ENCODE data around the gene ACTMAP. TPM values are rescaled to one million over a fixed set of nuclear protein-coding genes. Genes with fewer than 3 reads are reported as not detected.

Gene ACTMAP
- total and polyA plus RNA-seq, 4 donors, result 5.3 to 27.7 (median 15.3) TPM

- H3K27ac ChIP-seq (ENCODE audit: low read depth in 1 of 2, low read length in 1 of 2), result peak overlapping the region in 1 of 2 donors; percentile 80
- H3K36me3 ChIP-seq (ENCODE audit: control insufficient read depth in 4 of 4, insufficient read depth in 4 of 4, low read length in 4 of 4), result peaks cover 0 to 19% (median 13%) of the 10 kb centered on the region in 4 donors
- no peak overlapping the region for H3K4me3 ChIP-seq
- H3K4me1 ChIP-seq (ENCODE audit: control insufficient read depth in 5 of 5, insufficient read depth in 5 of 5, low read length in 5 of 5), result peaks cover 0 to 5% (median 0%) of the 10 kb centered on the region in 5 donors
- H3K9me3 ChIP-seq (ENCODE audit: control insufficient read depth in 4 of 4, insufficient read depth in 3 of 4, low read length in 3 of 4), result no peaks in the 10 kb centered on the region
- H3K27me3 ChIP-seq (ENCODE audit: control insufficient read depth in 3 of 3, insufficient read depth in 3 of 3, low read length in 2 of 3), result no peaks in the 10 kb centered on the region
- DNase-seq (no peak), ATAC-seq (ENCODE audit: insufficient read depth, low FRiP score) (no peak)
- TF ChIP-seq CTCF (IDR thresholded peaks at IDR 0.05; ENCODE audit: control extremely low read depth, extremely low read depth), result no peak
- 93 to 94% methylated on average over 10 of the region's 10 CpGs for WGBS, 2 donors
- H3K9ac ChIP-seq (ENCODE audit: insufficient read depth in 1 of 2, low read length in 2 of 2), result no peak overlapping the region
These were observed 6.4 kb downstream of the ACTMAP start for GRCh38 chr19:40743926-40744325.

- no peak for TF ChIP-seq CTCF (IDR thresholded peaks at IDR 0.05; ENCODE audit: control extremely low read depth, extremely low read depth)
- Histone ChIP-seq H3K4me1 (ENCODE audit: control insufficient read depth in 5 of 5, insufficient read depth in 5 of 5, low read length in 5 of 5) (peaks cover 0 to 5% (median 0%) of the 10 kb centered on the region in 5 donors), H3K36me3 (ENCODE audit: control insufficient read depth in 4 of 4, insufficient read depth in 4 of 4, low read length in 4 of 4) (peaks cover 0 to 24% (median 13%) of the 10 kb centered on the region in 4 donors), H3K9me3 (ENCODE audit: control insufficient read depth in 4 of 4, insufficient read depth in 3 of 4, low read length in 3 of 4) (no peaks in the 10 kb centered on the region), H3K27me3 (ENCODE audit: control insufficient read depth in 3 of 3, insufficient read depth in 3 of 3, low read length in 2 of 3) (no peaks in the 10 kb centered on the region), H3K9ac (ENCODE audit: insufficient read depth in 1 of 2, low read length in 2 of 2) (no peak overlapping the region), H3K4me3 (no peak overlapping the region), H3K27ac (ENCODE audit: low read depth in 1 of 2, low read length in 1 of 2) (no peak overlapping the region)
- ATAC-seq (ENCODE audit: insufficient read depth, low FRiP score), result no peak
- 91 to 95% methylated on average over 12 of the region's 12 CpGs for WGBS, 2 donors
- no peak for DNase-seq
These were observed 7.4 kb downstream of the ACTMAP start for GRCh38 chr19:40742886-40743285.

- DNase-seq, result no peak
- no peak overlapping the region for H3K27ac ChIP-seq (ENCODE audit: low read depth in 1 of 2, low read length in 1 of 2)
- H3K9ac ChIP-seq (ENCODE audit: insufficient read depth in 1 of 2, low read length in 2 of 2), result no peak overlapping the region
- ATAC-seq (ENCODE audit: insufficient read depth, low FRiP score), result no peak
- peaks cover 0 to 27% (median 14%) of the 10 kb centered on the region in 4 donors for H3K36me3 ChIP-seq (ENCODE audit: control insufficient read depth in 4 of 4, insufficient read depth in 4 of 4, low read length in 4 of 4)
- no peaks in the 10 kb centered on the region for H3K9me3 ChIP-seq (ENCODE audit: control insufficient read depth in 4 of 4, insufficient read depth in 3 of 4, low read length in 3 of 4)
- no peak overlapping the region for H3K4me3 ChIP-seq
- peaks cover 0 to 5% (median 0%) of the 10 kb centered on the region in 5 donors for H3K4me1 ChIP-seq (ENCODE audit: control insufficient read depth in 5 of 5, insufficient read depth in 5 of 5, low read length in 5 of 5)
- TF ChIP-seq CTCF (IDR thresholded peaks at IDR 0.05; ENCODE audit: control extremely low read depth, extremely low read depth), result no peak
- H3K27me3 ChIP-seq (ENCODE audit: control insufficient read depth in 3 of 3, insufficient read depth in 3 of 3, low read length in 2 of 3), result no peaks in the 10 kb centered on the region
- 88 to 95% methylated on average over 17 of the region's 17 CpGs for WGBS, 2 donors
These were observed 7.8 kb downstream of the ACTMAP start for GRCh38 chr19:40742477-40742876.
